Endothelial cell of umbilical vein (primary cell): ENCODE data around the gene SLC6A16.

ENCODE experiments used
- CTCF ChIP-seq, 2 donors: IDR thresholded peaks; 1 replicate in 1 of 2; 2 replicates in 1 of 2; pipeline ENCODE4 v1.5.1; 2011; ENCODE audit warnings: low read length in 2 of 2, mild to moderate bottlenecking in 2 of 2, moderate library complexity in 2 of 2, control low read depth in 1 of 2, inconsistent platforms in 1 of 2, low read depth in 1 of 2; ENCODE audit not compliant: insufficient read depth in 1 of 2; ENCODE audit errors: extremely low read depth in 1 of 2
- EZH2 ChIP-seq: IDR thresholded peaks from 2 replicates; pipeline ENCODE4 v1.6.1; 2012; ENCODE audit warnings: borderline replicate concordance, low read depth, mild to moderate bottlenecking, moderate library complexity, low read length, inconsistent platforms; ENCODE audit not compliant: severe bottlenecking
- POLR2A ChIP-seq: IDR thresholded peaks from 2 replicates; pipeline ENCODE4 v1.6.1; 2012; ENCODE audit warnings: low read depth, mild to moderate bottlenecking, control low read depth, low read length
- POLR2AphosphoS5 ChIP-seq: IDR thresholded peaks from 2 replicates; pipeline ENCODE4 v1.6.1; 2012; ENCODE audit warnings: low read depth, mild to moderate bottlenecking, control low read depth, low read length, moderate library complexity; ENCODE audit not compliant: insufficient read depth

DNA sequence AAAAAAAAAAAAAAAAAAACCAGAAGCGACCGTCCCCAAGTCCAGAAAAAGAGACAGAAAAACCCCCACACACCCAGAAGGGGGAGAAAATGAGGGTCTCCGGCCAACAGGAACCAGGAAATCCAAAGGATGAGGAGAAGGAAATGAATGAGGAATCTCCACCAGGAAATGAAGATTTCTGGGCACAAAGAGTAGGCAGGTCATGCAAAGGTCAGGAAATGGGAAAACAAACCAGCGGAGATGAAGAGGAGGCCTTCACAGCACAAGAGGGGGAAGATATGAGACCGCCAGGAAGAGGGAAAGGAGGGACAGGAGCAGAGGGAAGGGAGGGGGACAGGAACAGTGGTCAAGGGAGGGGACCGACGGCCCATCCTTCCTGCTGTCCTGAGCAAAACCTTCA is 31.4 kb upstream of the SLC6A16 start:
- no peak for TF ChIP-seq CTCF (IDR thresholded peaks at IDR 0.05; ENCODE audit: extremely low read depth in 1 of 2, insufficient read depth in 1 of 2, low read depth in 1 of 2, low read length in 2 of 2)
- TF ChIP-seq EZH2: no peak
- no peak for TF ChIP-seq POLR2AphosphoS5
- TF ChIP-seq POLR2A: no peak
